Left ventricle myocardium inferior (tissue), 1 donor: ENCODE data around the gene FOXRED2. TPM values are rescaled to one million over a fixed set of nuclear protein-coding genes. Genes with fewer than 3 reads are reported as not detected.

Source experiments
- DNase-seq: peaks from one replicate; pipeline ENCODE4 v3.0.0-alpha.2; 2020
- H3K27ac ChIP-seq: fragments of 200-600 bp; replicated peaks from 2 replicates; pipeline ENCODE4 v1.8.0; 2021
- H3K27me3 ChIP-seq: fragments of 200-600 bp; 2 replicates; pipeline ENCODE4 v1.8.0; 2021; ENCODE audit warnings: low read depth
- H3K36me3 ChIP-seq: fragments of 200-600 bp; 2 replicates; pipeline ENCODE4 v1.8.0; 2021
- H3K4me1 ChIP-seq: fragments of 200-600 bp; 2 replicates; pipeline ENCODE4 v1.8.0; 2021
- H3K4me3 ChIP-seq: fragments of 200-600 bp; 2 replicates; pipeline ENCODE4 v1.8.0; 2021; ENCODE audit warnings: mild to moderate bottlenecking, moderate library complexity
- H3K9me3 ChIP-seq: fragments of 200-600 bp; replicated peaks from 2 replicates; pipeline ENCODE4 v1.8.0; 2021
- CTCF ChIP-seq: fragments of 200-600 bp; IDR thresholded peaks from 2 replicates; pipeline ENCODE4 v1.8.0; 2021; ENCODE audit warnings: antibody characterized with exemption, mild to moderate bottlenecking, borderline replicate concordance
- intact Hi-C: fragments of 100-400 bp; cut with micrococcal nuclease; formaldehyde crosslinking; loops from one replicate; pipeline ENCODE4 v1.11.0; 2022
- total RNA-seq: library from RNA; stranded (reverse); fragmentation: NEBNext Ultra II Directional; extraction: Animal tissue kit (Norgen Biotek cat#: 25700); gene quantifications from one replicate; pipeline ENCODE4 v1.2.1, GENCODE V29; 2021
- donor health status: DM: no; HTN: yes; CAD: no; lungs with severe emphysema.

FOXRED2 gene
- total RNA-seq, 1 donor from 2014 or later: 9.8 TPM

- Histone ChIP-seq H3K9me3 (no peaks in the 10 kb centered on the region), H3K27me3 (no peaks in the 10 kb centered on the region), H3K36me3 (peaks cover 15% of the 10 kb centered on the region), H3K4me1 (peaks cover 7% of the 10 kb centered on the region), H3K27ac (no peak overlapping the region), H3K4me3 (no peak overlapping the region)
- TF ChIP-seq CTCF: peak; percentile 79
- intact Hi-C loops: loop anchor here (10.0 kb wide), 1 partner anchor 292 kb away; no protein-coding TSS in a partner anchor
- no peak for DNase-seq
Observed at GRCh38 chr22:36486619-36487384, 20.0 kb downstream of the FOXRED2 start.

- H3K9me3 ChIP-seq: no peaks in the 10 kb centered on the region
- H3K4me3 ChIP-seq: peak within 1 kb of the TSS; percentile 92
- H3K27me3 ChIP-seq: no peaks in the 10 kb centered on the region
- H3K27ac ChIP-seq: peak within 1 kb of the TSS; percentile 99
- peaks cover 38% of the 10 kb centered on the region for H3K36me3 ChIP-seq
- TF ChIP-seq CTCF: no peak
- intact Hi-C loops: loop anchor here (10.0 kb wide), 1 partner anchor 287 kb away; no protein-coding TSS in a partner anchor
- H3K4me1 ChIP-seq: peaks cover 27% of the 10 kb centered on the region
- peak; percentile 98 for DNase-seq
Observed at GRCh38 chr22:36481393-36482168, 25.3 kb downstream of the FOXRED2 start, which contains the start of gene TXN2. Gene TXN2 (minus strand): TSS chr22:36481640. CDS start chr22:36480837, 803 bp downstream.

- Histone ChIP-seq H3K36me3 (peaks cover 44% of the 10 kb centered on the region), H3K4me3 (peak overlapping the region; percentile 92), H3K27me3 (no peaks in the 10 kb centered on the region), H3K9me3 (no peaks in the 10 kb centered on the region), H3K27ac (peak overlapping the region; percentile 99), H3K4me1 (peaks cover 27% of the 10 kb centered on the region)
- no peak for TF ChIP-seq CTCF
- no peak for DNase-seq
- intact Hi-C loops: loop anchor here (10.0 kb wide), 1 partner anchor 286 kb away; no protein-coding TSS in a partner anchor
Observed at GRCh38 chr22:36480941-36481392, 25.9 kb downstream of the FOXRED2 start.

- H3K36me3 ChIP-seq: peaks cover 64% of the 10 kb centered on the region
Observed at GRCh38 chr22:36478966-36479365, 27.9 kb downstream of the FOXRED2 start.

More at GRCh38 chr22:36478966-36479365, 27.9 kb downstream of the FOXRED2 start:
- H3K9me3 ChIP-seq: no peaks in the 10 kb centered on the region
- TF ChIP-seq CTCF: no peak
- DNase-seq: no peak
- no peak overlapping the region for H3K27ac ChIP-seq
- H3K4me3 ChIP-seq: no peak overlapping the region
- H3K4me1 ChIP-seq: peaks cover 39% of the 10 kb centered on the region
- intact Hi-C loops: no loop called here
- no peaks in the 10 kb centered on the region for H3K27me3 ChIP-seq
